Panc1 (cell line): ENCODE results near the gene CACNB1. TPM values are rescaled to one million over a fixed set of nuclear protein-coding genes. Genes with fewer than 3 reads are reported as not detected.

ENCODE experiments used
- ATAC-seq: fragments of 200-7000 bp; cut with Tn5 transposase; 2 replicates; pipeline ENCODE4 v1.9.1; 2020; ENCODE audit warnings: mild to moderate bottlenecking, moderate library complexity
- BruUV-seq: library from RNA; stranded (reverse); fragments of 400-500 nt; replicated peaks from 2 replicates; lab custom pipeline; 2021; lab: Mats Ljungman, UMichigan
- CTCF ChIA-PET: fragments of 300-600 bp; sonication (Branson Sonifier 250); formaldehyde crosslinking; loops from one replicate; lab custom pipeline; 2022; ENCODE audit warnings: antibody characterized with exemption; lab: Charles Lee
- POLR2A ChIA-PET: fragments of 300-600 bp; sonication (Branson Sonifier 250); formaldehyde crosslinking; loops from one replicate; lab custom pipeline; 2022; ENCODE audit warnings: antibody characterized with exemption; lab: Charles Lee
- DNase-seq: peaks from one replicate; pipeline ENCODE4 v3.0.0-alpha.2; 2010; ENCODE audit warnings: low read depth, low spot score
- H3K27ac ChIP-seq: 2 replicates; pipeline ENCODE4 v1.5.1; 2011; ENCODE audit warnings: mild to moderate bottlenecking, low read length, inconsistent platforms
- H3K27me3 ChIP-seq: fragments of 200-500 bp; sonication (Bioruptor generic); 2 replicates; pipeline ENCODE4 v1.6.0; 2014; ENCODE audit warnings: low read length, inconsistent platforms; ENCODE audit not compliant: control insufficient read depth, insufficient read depth
- H3K36me3 ChIP-seq: fragments of 200-500 bp; sonication (Bioruptor generic); 2 replicates; pipeline ENCODE4 v1.5.1; 2014; ENCODE audit warnings: inconsistent platforms, mild to moderate bottlenecking, low read length, moderate library complexity; ENCODE audit not compliant: control insufficient read depth, insufficient read depth
- H3K4me1 ChIP-seq: 2 replicates; pipeline ENCODE4 v1.5.1; 2011; ENCODE audit warnings: inconsistent platforms, mild to moderate bottlenecking, low read length, moderate library complexity; ENCODE audit not compliant: control insufficient read depth, insufficient read depth
- H3K4me3 ChIP-seq, 2 experiments: 2 replicates each; pipeline ENCODE4 v1.5.1; 2011 to 2012; ENCODE audit warnings: low read depth in 2 of 2, low read length in 2 of 2, mild to moderate bottlenecking in 2 of 2, inconsistent platforms in 1 of 2, moderate library complexity in 1 of 2
- H3K9me3 ChIP-seq: fragments of 200-500 bp; sonication (Bioruptor generic); 2 replicates; pipeline ENCODE4 v1.5.1; 2014; ENCODE audit warnings: low read depth, mild to moderate bottlenecking, inconsistent platforms, low read length, moderate library complexity; ENCODE audit not compliant: control insufficient read depth, insufficient read depth
- POLR2AphosphoS5 ChIP-seq: IDR thresholded peaks from 2 replicates; pipeline ENCODE4 v1.6.1; 2012; ENCODE audit warnings: mild to moderate bottlenecking, low read depth, low read length, moderate library complexity
- REST ChIP-seq, 2 experiments: IDR thresholded peaks; 2 replicates each; pipeline ENCODE4 v1.6.1; 2011 to 2012; ENCODE audit warnings: low read depth in 2 of 2, control low read depth in 1 of 2, low read length in 1 of 2, mild to moderate bottlenecking in 1 of 2, moderate library complexity in 1 of 2; ENCODE audit not compliant: insufficient read depth in 1 of 2
- SIN3A ChIP-seq: IDR thresholded peaks from 2 replicates; pipeline ENCODE4 v1.6.1; 2012; ENCODE audit warnings: low read depth, mild to moderate bottlenecking, low read length, moderate library complexity, borderline replicate concordance; ENCODE audit not compliant: insufficient read depth
- TCF7L2 ChIP-seq: IDR thresholded peaks from 2 replicates; pipeline ENCODE4 v1.6.1; 2011; ENCODE audit warnings: mild to moderate bottlenecking, low read depth, low read length, inconsistent platforms
- in situ Hi-C: cut with HindIII; loops from 2 replicates; pipeline ENCODE4 v1.10.0; 2016; ENCODE audit warnings: low sequenced_read_pairs, low pct_unique_long_range_greater_than_20kb
- intact Hi-C: fragments of 100-400 bp; cut with micrococcal nuclease; formaldehyde crosslinking; loops from one replicate; pipeline ENCODE4 v1.10.0; 2022; ENCODE audit not compliant: unreplicated experiment
- total RNA-seq: library from RNA; stranded (reverse); gene quantifications from one replicate; pipeline ENCODE4 v1.2.1, GENCODE V29; 2021; ENCODE audit not compliant: unreplicated experiment
- TF ChIP-seq, protein P1 (sequence below): fragments of 450-650 bp; IDR thresholded peaks from 2 replicates; pipeline ENCODE4 v1.5.1; 2017; ENCODE audit warnings: mild to moderate bottlenecking

The CACNB1 gene
- total RNA-seq, 1 experiment from 2014 or later, result 14.9 TPM

- no peak for ATAC-seq
- ChIA-PET POLR2A (no interaction called here), CTCF (no interaction called here)
- Histone ChIP-seq H3K4me1 (no peaks in the 10 kb centered on the region), H3K4me3 (no peak overlapping the region), H3K36me3 (no peaks in the 10 kb centered on the region), H3K27ac (no peak overlapping the region), H3K27me3 (no peaks in the 10 kb centered on the region), H3K9me3 (no peaks in the 10 kb centered on the region)
- TF ChIP-seq REST (IDR thresholded peaks at IDR 0.05; ENCODE audit: insufficient read depth in 1 of 2, low read depth in 2 of 2, low read length in 1 of 2), result no peak
- TF ChIP-seq, protein P1, sequence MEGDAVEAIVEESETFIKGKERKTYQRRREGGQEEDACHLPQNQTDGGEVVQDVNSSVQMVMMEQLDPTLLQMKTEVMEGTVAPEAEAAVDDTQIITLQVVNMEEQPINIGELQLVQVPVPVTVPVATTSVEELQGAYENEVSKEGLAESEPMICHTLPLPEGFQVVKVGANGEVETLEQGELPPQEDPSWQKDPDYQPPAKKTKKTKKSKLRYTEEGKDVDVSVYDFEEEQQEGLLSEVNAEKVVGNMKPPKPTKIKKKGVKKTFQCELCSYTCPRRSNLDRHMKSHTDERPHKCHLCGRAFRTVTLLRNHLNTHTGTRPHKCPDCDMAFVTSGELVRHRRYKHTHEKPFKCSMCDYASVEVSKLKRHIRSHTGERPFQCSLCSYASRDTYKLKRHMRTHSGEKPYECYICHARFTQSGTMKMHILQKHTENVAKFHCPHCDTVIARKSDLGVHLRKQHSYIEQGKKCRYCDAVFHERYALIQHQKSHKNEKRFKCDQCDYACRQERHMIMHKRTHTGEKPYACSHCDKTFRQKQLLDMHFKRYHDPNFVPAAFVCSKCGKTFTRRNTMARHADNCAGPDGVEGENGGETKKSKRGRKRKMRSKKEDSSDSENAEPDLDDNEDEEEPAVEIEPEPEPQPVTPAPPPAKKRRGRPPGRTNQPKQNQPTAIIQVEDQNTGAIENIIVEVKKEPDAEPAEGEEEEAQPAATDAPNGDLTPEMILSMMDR, result no peak
- no peak for TF ChIP-seq POLR2AphosphoS5
- TF ChIP-seq SIN3A, result no peak
- no peak for TF ChIP-seq TCF7L2
- in situ Hi-C loops, result no loop called here
- no TSS peak for BruUV-seq
- DNase-seq, result no peak
- intact Hi-C loops, result no loop called here
Measured at GRCh38 chr17:39131616-39132015, 65.9 kb downstream of the CACNB1 start.

- in situ Hi-C loops, result no loop called here
Measured at GRCh38 chr17:39130205-39130604, 67.3 kb downstream of the CACNB1 start.

More at GRCh38 chr17:39130205-39130604, 67.3 kb downstream of the CACNB1 start:
- Histone ChIP-seq H3K27ac (no peak overlapping the region), H3K36me3 (no peaks in the 10 kb centered on the region), H3K9me3 (no peaks in the 10 kb centered on the region), H3K4me3 (no peak overlapping the region), H3K4me1 (no peaks in the 10 kb centered on the region), H3K27me3 (no peaks in the 10 kb centered on the region)
- ChIA-PET POLR2A (no interaction called here), CTCF (no interaction called here)
- ATAC-seq, result no peak
- TF ChIP-seq POLR2AphosphoS5 (no peak), SIN3A (no peak), REST (IDR thresholded peaks at IDR 0.05; ENCODE audit: insufficient read depth in 1 of 2, low read depth in 2 of 2, low read length in 1 of 2) (no peak)
- TF ChIP-seq, protein P1, result no peak
- BruUV-seq, result no TSS peak
- intact Hi-C loops, result no loop called here
- DNase-seq, result no peak
